ENCODE measurements around the gene CFB. TPM values are rescaled to one million over a fixed set of nuclear protein-coding genes. Genes with fewer than 3 reads are reported as not detected.
"Not testable (repeated sequence)": the region's sequence is repeated elsewhere in the genome, so short reads cannot be mapped to it uniquely, and the experiment has no call there.

The CFB gene
- total RNA-seq, 1 donor = 12.1 TPM

DNA sequence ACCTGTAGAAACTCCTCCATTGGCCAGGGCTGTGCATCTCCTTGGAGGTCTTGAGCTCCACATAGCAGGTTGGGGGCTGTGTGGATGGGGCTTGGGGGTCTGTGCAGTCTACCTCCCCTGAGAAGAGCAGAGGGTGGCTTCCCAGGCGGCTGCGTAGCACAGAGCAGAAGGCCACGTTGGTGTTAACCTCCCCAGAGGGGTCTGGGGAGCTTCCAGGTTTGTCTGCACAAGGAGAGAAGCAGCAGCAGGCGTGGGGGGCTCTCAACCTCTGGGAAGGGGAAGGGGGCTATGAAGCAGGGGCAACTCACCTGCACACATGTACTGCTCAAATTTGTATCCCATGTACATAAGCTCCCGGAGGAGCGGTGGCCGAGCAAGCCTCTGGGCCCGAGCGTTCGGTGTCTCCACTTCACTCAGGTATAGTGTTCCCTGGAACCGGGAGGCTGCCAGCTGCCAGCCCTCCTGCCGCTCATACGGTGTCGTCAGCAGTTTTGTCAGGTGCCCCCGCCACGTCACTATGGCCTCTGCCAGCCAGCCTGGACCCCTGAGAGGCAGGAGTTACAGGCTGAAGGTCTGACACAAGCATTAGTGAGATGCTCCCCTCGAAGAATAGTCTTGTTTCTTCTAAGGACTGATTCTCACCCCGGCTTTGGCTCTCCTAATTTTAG lies 24.8 kb downstream of the CFB start:
- peak overlapping the region; percentile 61 for H3K4me3 ChIP-seq (ENCODE audit: low read depth, low read length)
- TF ChIP-seq, protein P1, sequence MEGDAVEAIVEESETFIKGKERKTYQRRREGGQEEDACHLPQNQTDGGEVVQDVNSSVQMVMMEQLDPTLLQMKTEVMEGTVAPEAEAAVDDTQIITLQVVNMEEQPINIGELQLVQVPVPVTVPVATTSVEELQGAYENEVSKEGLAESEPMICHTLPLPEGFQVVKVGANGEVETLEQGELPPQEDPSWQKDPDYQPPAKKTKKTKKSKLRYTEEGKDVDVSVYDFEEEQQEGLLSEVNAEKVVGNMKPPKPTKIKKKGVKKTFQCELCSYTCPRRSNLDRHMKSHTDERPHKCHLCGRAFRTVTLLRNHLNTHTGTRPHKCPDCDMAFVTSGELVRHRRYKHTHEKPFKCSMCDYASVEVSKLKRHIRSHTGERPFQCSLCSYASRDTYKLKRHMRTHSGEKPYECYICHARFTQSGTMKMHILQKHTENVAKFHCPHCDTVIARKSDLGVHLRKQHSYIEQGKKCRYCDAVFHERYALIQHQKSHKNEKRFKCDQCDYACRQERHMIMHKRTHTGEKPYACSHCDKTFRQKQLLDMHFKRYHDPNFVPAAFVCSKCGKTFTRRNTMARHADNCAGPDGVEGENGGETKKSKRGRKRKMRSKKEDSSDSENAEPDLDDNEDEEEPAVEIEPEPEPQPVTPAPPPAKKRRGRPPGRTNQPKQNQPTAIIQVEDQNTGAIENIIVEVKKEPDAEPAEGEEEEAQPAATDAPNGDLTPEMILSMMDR (IDR thresholded peaks at IDR 0.05; ENCODE audit: insufficient read depth, low read depth, low read length) = no peak
- DNase-seq (ENCODE audit: low read depth) = no peak

DNA sequence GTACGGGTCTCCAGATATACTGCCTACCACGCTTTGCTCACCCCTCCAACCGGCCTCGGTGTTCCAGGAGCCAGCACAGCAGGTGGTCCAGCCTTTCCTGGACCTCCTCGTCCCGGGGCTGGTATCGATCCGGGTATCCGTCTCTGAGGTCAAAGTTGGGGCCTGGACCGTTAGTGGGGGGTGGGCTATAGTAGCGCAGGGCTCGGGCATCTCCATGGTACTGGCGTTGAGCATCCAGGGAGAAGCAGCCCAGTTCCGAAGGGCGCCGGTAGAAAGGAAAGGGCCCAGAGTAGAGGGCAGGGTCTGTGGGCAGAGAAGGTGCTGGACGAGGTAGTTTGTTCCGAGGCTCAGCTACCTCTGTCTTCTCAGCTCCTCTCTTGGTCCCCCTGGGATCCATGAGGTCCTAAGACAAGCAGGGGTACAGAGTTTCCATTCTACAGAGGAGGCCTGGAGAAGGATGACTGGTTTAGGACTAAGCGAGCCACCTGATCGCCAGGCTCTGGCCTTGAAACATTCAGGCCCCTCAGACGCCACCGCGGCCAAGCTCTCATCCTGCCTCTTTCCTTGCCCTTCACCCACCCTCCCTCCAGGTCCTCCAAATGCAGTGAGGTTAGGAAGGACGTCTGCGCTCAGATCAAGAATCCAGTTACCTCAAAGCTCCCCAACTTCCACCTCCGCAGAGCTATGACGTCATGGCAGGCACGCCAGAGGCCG lies 25.5 kb downstream of the CFB start:
- H3K4me3 ChIP-seq (ENCODE audit: low read depth, low read length) = peak overlapping the region; percentile 61
- TF ChIP-seq, protein P1 (IDR thresholded peaks at IDR 0.05; ENCODE audit: insufficient read depth, low read depth, low read length) = no peak
- DNase-seq (ENCODE audit: low read depth) = no peak

DNA sequence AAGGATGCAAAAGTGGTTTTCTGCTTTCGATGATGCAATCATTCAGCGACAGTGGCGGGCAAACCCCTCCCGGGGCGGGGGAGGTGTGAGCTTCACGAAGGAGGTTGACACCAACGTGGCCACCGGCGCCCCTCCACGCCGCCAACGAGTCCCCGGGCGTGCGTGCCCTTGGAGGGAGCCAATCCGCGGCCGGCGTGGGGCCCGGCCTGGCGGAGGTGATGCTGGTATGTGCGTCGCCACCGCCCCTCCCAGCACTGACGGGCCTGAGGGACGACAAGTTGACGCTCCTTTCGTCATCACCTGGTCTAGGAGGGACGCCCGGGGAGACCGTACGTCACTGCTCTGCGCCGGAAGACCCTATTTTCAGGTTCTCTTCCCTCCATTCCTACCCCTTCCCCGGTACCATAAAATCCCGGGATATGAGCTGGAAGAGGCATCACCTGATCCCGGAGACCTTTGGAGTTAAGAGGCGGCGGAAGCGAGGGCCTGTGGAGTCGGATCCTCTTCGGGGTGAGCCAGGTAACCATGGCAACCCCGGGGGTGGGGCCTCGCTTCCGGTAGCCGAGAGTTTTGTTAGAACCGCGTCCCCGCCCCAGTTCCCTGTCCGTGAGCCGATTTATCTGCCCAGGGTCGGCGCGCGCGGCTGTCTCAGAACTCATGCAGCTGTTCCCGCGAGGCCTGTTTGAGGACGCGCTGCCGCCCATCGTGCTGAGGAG lies 26.3 kb downstream of the CFB start, which contains the start of gene DXO:
Gene DXO, minus strand, starts transcription at position 146 of the 716 bp plus-strand sequence. CDS start 463 bp downstream, outside the sequence.
- DNase-seq (ENCODE audit: low read depth) = peak; percentile 99
- peak within 1 kb of the TSS; percentile 61 for H3K4me3 ChIP-seq (ENCODE audit: low read depth, low read length)
- TF ChIP-seq, protein P1 (IDR thresholded peaks at IDR 0.05; ENCODE audit: insufficient read depth, low read depth, low read length) = no peak

DNA sequence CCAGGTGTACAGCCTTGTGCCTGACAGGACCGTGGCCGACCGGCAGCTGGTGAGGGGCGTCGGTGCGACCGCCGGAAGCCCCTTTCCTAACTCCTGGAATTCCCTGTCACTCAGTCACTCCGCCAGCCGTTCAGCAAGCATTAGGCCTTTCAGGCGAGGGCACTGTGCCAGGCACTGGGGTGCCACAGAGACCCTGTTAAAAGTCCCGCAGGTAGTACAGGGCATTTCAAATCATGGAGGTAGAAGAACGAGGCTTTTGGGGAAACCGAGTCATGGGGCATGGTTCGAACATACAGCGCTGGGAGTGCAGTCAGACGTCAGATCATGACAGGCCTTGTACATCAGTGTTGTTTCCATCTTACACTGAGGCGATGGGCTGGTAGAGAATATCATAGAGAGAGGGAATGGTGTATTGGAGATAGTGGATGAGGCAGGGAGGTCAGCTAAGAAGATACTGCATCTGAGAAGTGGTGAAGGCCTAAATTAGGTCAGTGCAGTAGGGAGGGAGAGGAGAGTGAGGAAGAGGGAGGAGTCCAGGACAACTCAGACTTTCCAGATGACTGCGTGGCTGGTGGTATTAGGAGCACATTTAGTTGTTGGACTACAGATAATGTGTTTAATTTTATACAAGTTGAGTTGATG lies 26.9 kb downstream of the CFB start:
- DNase-seq (ENCODE audit: low read depth) = peak; percentile 54
- TF ChIP-seq, protein P1 (IDR thresholded peaks at IDR 0.05; ENCODE audit: insufficient read depth, low read depth, low read length) = no peak
- H3K4me3 ChIP-seq (ENCODE audit: low read depth, low read length) = peak overlapping the region; percentile 61

DNA sequence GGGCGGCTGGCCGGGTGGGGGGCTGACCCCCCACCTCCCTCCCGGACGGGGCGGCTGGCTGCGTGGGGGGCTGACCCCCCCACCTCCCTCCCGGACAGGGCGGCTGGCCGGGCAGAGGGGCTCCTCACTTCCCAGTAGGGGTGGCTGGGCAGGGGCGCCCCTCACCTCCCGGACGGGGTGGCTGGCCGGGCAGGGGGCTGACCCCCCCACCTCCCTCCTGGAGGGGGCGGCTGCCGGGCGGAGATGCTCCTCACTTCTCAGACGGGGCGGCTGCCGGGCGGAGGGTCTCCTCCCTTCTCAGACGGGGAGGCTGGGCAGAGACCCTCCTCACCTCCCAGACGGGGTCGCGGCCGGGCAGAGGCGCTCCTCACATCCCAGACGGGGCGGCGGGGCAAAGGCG lies 30.2 kb downstream of the CFB start:
- not testable (repeated sequence) for DNase-seq (ENCODE audit: low read depth); H3K4me3 ChIP-seq (ENCODE audit: low read depth, low read length)

DNA sequence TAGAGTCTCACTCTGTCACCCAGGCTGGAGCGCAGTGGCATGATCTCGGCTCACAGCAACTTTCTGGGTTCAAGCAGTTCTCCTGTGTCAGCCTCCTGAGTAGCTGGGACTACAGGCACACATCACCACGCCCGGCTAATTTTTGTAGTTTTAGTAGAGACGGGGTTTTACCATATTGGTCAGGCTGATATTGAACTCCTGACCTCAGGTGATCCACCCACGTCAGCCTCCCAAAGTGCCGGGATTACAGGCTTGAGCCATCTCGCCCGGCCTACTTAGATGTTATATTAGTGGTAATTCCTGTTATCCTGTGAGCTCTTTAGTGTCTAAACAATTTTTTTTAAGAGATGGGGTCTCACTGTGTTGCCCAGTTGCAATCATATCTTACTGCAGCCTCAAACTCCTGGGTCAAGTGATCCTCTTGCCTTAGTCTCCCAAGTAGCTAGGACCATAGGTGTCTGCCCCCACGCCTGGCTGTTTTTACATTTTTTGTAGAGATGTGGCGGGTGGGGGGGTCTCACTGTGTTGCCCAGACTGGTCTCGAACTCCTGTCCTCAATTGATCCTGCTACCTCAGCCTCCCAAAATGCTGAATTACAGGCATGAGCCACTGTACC lies 32.0 kb downstream of the CFB start:
- no peak for DNase-seq (ENCODE audit: low read depth)
- H3K4me3 ChIP-seq (ENCODE audit: low read depth, low read length) = no peak overlapping the region
- TF ChIP-seq, protein P1 (IDR thresholded peaks at IDR 0.05; ENCODE audit: insufficient read depth, low read depth, low read length) = no peak
